HG03342 (cell line): ENCODE results near the gene NLRC3.
"Not testable (repeated sequence)": the region's sequence is repeated elsewhere in the genome, so short reads cannot be mapped to it uniquely, and the experiment has no call there.

Source experiments
- ATAC-seq: cut with Tn5 transposase; IDR thresholded peaks from one replicate; pipeline ENCODE4 v1.9.1; 2021; ENCODE audit warnings: mild to moderate bottlenecking, moderate library complexity; ENCODE audit not compliant: unreplicated experiment

Gene NLRC3, protein sequence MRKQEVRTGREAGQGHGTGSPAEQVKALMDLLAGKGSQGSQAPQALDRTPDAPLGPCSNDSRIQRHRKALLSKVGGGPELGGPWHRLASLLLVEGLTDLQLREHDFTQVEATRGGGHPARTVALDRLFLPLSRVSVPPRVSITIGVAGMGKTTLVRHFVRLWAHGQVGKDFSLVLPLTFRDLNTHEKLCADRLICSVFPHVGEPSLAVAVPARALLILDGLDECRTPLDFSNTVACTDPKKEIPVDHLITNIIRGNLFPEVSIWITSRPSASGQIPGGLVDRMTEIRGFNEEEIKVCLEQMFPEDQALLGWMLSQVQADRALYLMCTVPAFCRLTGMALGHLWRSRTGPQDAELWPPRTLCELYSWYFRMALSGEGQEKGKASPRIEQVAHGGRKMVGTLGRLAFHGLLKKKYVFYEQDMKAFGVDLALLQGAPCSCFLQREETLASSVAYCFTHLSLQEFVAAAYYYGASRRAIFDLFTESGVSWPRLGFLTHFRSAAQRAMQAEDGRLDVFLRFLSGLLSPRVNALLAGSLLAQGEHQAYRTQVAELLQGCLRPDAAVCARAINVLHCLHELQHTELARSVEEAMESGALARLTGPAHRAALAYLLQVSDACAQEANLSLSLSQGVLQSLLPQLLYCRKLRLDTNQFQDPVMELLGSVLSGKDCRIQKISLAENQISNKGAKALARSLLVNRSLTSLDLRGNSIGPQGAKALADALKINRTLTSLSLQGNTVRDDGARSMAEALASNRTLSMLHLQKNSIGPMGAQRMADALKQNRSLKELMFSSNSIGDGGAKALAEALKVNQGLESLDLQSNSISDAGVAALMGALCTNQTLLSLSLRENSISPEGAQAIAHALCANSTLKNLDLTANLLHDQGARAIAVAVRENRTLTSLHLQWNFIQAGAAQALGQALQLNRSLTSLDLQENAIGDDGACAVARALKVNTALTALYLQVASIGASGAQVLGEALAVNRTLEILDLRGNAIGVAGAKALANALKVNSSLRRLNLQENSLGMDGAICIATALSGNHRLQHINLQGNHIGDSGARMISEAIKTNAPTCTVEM

DNA sequence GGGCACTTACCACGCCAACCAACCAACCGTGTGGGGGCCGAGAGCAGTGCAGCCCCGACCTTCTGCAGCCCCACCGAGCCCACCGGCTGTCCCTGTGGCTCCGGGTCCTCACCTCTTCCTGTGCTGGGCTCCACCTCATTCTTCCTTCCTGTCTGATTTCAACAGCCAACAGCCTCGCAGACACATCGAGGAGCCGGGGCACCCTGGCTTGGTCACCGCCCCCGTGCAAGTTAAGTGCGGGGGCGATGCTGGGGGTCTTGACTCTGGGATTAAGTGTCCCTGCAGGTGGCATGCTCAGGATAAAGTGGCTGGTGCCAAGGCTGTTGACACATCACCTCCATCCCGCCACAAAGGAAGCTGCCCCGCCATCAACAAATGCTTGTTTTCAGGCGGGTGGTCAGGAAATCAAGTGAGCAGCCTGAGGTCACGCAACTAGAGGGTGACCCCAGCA is at the start of gene NLRC3:
Gene NLRC3 (minus strand): TSS at position 102 of the 451 bp plus-strand sequence. CDS start 12,367 bp downstream, outside the sequence.
- ATAC-seq, result no peak

DNA sequence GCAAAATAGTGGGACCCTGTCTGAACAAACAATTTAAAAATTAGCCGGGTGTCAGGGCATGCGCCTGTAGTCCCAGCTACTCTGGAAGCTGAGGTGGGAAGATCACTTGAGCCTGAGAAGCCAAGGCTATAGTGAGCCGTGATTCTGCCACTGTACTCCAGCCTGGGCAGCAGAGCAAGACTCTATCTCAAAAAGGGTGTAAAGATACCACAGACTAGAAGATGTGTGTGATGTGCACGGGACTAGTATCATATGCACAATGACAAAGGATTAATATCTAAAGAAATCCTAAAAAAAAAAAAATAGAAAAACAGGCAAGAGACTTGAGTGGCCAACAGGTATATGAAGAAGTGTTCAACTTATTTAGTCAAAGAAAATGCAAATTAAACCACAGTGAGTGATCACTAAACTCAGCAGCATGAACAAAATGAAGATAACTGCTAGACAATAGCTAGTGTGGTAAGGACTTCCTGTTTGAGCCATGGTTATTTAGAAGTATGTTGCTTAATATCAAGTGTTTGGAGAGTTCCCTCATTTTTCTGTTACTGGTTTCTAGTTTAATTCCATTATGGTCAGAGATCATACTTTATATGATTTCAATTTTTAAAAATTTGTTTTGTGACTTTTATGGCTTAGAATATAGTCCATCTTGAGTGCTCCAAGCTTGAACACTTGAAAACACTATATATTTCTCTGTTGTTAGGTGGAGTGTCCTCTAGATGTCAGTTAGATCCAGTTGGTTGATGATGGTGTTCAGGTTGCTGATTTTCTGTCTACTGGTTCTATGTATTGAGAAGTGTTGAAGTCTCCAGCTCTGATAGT is 48.9 kb upstream of the NLRC3 start:
- peak; percentile 57 for ATAC-seq

DNA sequence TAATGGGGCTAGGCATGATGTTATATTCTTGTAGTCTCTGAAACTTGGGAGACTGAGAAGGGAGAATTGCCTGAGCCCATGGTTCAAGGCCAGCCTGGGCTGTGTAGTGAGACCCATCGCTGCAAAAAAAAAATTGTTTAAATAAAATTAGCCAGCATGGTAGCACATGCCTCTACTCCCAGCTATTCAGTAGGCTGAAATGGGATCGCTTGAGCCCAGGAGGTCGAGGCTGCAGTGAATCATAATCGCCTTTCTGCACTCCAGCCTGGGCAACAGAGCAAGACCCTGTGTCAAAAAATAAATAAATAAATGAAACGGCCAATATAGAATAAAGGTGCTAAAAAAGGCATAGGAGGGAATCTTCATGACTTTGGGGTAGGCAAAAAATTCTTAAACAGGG is 48.1 kb upstream of the NLRC3 start:
- no peak for ATAC-seq

DNA sequence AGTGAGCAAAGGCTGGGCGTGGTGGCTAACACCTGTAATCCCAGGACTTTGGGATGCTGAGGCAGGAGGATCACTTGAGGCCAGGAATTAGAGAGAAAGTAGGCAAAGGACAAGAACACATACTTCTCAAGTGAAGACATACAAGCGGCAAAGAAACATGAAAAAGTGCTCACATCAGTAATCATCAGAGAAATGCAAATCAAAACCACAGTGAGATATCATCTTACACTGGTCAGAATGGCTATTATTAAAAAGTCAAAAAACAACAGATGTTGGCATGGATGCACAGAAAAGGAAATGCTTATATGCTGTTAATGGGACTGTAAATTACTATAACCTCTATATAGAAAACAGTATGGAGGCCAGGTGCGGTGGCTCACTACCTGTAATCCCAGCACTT is 46.4 kb upstream of the NLRC3 start:
- no peak for ATAC-seq

DNA sequence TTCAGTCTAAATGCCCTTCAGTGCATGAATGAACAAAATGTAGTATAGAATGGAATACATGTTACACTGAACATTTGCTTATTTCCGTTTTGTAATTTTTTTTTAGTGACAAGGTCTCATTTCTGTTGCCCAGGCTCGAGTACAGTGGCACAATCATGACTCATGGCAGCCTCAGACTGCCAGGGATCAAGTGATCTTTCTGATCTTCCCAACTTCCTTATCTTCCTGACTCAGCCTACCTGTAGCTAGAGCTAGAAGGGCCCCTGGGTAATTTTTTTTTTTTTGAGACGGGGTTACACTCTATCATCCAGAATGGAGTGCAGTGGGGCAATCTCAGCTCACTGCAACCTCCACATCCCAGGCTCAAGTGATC is 41.6 kb upstream of the NLRC3 start:
- no peak for ATAC-seq

DNA sequence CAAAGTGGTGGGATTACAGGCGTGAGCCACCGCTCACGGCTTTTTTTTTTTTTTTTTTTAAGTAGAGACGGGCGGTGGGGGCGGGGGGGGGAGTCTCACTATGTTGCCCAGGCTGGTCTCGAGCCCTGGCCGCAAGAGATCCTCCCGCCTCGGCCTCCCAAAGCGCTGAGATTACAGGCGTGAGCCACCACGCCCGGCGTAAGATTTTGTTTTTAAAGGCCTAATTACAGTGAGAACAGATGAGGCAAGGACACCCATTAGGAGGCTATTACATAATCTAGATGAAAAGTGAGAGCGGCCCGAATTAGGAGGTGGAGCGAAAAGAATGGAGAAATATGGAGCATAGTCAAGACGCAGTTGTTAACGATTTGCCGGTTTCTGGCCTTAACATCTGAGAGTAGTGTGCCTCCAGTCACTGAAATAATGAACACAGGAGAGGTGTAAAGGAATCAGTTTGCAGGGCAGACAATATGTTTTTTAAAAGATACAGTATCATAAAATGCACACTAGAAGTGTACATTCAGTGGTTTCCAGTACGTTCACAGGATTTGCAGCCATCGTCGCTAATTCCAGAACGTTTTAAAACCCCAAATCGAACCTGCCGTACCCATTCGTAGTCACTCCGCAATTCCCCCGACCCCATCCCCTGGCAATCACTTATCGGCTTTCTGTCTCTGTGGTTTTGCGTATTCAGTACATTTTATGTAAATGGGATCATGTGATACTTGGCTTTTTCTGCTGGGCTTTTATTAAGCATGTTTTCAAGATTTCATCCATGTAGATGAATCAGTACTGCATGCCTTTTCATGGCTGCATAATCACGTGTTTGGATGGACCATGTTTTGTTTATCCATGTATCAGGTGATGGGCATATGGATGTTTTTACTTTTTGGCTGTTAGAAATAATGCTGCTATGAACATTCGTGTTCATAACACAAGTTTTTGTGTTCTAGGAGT is 35.6 kb upstream of the NLRC3 start:
- no peak for ATAC-seq

DNA sequence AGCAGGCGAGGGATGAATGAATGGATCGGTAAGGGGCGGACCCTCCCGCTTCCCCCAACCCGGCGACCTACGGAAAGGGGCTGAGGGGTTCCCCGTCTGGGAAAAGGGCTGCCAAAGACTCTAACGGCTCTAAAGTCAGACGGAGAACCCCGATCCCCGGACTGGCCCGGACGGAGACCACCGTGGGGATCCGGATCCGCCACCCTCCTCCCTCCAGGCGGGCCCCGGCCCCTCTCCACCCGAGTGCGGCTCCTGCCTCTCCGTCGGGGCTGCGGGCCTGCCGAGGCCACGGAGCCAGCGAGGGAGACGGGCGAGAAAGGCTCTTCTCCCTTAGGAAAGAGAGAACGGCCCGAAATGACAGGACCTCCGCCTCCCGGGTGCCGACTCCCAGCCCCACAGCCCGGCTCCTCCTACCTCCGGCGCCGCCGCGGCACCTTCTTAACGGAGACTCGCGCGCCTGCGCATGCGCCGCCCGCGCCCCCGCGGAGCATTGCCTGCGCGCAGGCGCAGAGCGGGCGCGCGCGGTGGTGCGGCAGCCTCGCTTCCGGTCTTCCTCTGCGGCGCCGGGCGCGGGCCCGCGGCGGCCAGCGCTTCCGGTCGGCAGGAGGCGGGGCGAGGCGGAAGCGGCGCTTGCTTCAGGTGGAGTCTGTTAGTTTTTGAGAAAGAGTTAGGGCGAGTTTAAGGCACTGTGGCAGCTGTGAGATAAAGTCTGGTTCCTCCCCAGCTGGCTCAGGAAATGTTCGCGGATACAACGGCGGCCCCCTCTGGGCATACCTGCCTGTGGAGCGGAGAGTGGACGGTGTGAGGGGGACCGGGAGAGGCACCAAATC is 34.2 kb upstream of the NLRC3 start, which contains the start of gene SLX4:
Gene SLX4 (minus strand): TSS at position 461 of the 830 bp plus-strand sequence. CDS start 2,642 bp downstream, outside the sequence.
- ATAC-seq, result peak; percentile 78

DNA sequence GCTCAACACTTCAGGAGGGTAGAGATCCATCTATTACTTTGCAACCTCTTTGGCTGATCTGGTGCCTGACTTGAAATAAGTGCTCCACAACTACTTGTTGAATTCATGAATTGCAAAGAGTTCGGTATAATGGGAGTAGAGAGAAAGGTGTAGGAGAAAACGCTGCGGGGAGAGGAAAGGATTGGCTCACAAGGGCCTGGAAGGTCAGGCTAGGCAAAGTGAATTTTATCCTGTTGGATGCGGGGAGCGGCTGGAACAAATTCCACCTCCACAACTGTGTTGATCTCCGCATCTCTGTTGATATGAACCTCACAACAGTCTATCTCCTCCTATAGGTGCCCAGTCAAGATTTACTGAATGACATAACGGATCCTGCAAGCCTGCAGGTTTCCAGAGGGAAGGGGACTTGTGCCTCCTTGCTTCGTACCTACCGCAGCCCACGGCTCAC is 33.5 kb upstream of the NLRC3 start:
- no peak for ATAC-seq

DNA sequence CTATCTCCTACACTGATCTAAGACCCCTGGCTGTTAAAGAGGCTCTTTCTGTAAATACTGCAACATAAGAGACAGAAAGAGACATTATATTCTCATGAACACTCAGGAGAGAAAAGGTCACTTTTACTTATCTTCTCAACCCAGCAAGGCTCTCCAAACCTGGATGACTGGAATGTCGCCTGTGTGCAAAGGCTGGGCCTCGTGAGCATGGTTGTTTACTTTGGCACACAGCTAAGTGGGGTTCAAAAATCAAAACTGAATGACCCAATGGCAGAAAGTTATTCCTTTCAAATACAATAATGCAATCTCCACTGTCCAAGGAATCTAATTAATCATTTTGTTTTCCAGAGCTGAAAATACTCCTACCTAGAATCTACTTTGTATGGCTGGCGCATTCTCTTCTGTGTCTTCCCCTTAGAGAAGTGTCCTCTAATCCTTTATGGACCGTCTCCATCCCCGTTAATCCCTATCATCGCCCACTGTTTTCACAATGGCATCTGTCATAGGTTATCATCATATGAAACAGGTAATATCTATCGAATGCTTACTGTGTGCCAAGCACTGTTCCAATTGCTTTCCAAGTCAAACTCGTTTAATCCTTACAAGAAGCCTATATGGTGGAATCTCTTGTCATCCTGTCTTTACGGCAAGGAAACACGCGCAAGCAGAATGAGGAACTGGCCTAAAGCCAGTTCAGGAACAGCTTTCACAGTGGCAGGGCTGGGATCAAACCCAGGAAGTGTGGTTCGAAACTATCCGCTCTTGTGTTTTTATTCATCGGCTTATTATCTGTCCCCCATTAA is 32.9 kb upstream of the NLRC3 start:
- no peak for ATAC-seq

DNA sequence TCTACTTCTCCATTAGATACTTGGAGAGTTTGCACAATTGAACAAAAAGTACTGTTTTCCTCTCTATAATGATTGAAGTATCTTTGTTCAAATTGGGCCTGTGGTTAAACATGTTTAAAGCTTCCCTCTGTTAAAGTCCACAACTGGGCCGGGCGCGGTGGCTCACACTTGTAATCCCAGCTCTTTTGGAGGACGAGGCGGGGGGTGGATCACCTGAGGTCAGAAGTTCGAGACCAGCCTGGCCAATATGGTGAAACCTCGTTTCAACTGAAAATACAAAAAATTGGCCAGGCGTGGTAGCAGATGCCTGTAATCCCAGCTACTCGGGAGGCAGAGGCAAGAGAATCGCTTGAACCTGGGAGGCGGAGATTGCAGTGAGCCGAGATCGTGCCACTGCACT is 31.8 kb upstream of the NLRC3 start:
- not testable (repeated sequence) for ATAC-seq

DNA sequence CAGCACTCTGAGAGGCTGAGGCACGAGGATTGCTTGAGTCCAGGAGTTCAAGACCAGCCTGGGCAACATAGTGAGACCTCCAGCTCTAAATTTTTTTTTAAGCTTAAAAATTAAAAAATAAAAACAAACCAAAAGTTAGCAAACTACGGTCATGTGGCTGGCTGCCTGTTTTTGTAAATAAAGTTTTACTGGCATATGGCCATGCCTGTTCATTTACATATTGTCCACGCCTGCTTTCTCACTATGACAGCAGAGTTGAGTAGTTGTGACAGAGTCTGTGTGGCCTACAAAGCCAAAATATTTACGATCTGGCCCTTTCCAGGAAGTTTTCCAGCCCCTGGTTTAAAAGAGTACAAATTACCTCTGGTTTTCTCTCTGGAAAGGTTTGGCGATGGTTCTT is 30.9 kb upstream of the NLRC3 start:
- no peak for ATAC-seq

DNA sequence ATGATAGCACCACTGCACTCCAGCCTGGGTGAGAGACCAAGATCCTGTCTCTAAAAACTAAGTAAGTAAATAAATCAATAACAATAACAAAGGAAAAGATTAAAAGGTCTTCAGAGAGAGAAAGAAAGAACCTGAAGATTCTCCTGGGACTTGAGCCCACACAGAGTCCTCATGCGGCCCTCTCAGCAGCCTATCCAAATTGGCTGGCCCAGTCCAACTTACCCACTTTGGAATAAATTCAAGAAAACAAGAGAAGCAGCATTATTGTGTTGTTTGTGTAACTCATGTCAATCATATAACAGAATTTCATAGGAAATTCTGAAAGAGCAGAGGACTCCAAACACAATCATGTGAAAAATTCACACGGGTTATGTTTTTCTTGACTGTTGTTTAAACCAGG is 30.4 kb upstream of the NLRC3 start:
- no peak for ATAC-seq

DNA sequence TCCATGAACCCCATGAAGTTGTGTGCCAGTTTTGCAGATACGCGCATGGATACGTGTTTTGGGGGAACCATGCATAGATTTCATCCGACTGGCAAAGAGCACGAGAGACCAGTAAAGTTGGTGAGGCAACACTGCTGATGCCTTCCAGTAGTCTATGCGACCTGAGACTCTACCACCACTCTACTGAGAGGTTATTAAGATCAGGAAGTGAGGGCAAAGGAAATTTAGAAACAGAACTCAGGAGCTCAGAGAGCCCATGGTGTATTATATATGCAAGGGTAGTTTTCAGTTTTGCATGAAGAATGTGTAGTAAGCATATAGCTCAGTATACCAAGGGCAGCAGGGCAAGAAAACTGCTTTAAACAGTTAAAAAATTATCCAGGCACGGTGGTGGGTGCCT is 30.0 kb upstream of the NLRC3 start:
- no peak for ATAC-seq

DNA sequence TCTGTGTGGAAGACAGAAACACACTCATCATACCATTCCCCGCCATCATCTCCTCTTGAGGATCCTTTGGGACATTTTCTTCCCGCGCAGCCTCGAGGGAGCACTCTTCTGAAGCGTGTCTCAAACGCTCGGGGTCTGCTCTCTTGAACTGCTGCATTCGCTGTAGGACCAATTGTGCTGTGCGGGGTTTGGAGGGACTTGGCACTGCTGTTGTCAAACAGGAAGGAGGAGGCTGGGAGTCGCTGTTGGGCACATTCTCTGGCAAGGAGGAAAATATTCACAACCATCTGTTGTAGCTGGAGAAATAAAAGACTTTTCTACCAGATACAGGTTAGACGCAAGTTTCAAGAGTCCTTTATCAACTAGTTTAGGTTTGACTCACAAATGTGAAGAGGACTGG is 29.2 kb upstream of the NLRC3 start:
- ATAC-seq, result no peak

DNA sequence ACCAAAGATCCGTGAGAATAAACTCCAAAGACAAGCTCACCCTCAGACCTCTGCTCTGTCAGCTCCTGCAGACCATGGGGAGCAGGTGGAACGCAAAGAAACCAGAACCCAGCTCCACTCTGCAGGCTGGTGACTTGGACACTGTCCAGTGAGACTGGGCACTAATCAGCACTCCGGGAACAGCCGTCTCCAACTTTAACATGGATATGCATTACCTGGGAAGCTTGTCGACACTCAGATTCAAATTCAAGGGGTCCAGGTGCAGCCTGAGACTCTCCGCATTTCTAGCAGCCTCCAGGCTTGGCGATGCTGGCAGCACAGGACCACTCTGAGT is 25.1 kb upstream of the NLRC3 start:
- ATAC-seq, result no peak

DNA sequence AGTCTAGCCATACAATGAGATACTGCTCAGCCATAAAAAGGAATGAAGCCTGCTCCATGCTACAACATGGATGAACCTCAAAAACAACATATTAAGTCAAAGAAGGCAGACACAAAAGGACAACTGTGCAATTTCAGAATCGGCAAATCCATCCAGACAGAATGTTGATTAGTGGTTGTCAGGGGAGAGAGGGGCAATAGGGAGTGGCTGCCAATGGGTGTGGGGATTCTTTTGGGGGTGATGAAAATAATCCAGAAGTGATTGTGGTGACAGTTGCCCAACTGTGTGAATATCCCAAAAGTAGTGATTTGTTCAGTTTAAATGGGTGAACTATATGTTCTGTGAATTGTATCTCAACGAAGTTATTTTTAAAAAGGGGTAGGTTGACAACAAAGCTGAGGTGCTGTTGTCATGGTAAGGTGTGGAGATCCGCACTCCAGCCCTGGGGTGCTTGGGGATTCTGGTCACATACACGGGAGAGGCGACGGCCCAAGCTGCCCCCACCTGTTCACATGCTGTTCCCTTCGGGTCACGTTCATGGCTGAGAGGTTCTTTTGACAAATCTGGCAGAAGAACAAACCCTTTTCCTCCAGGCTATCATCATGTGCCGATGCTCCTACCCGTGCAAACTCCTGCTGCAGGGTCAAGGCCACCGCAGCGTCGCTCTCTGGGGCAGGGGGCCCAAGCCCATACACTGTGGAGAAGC is 24.6 kb upstream of the NLRC3 start:
- no peak for ATAC-seq

DNA sequence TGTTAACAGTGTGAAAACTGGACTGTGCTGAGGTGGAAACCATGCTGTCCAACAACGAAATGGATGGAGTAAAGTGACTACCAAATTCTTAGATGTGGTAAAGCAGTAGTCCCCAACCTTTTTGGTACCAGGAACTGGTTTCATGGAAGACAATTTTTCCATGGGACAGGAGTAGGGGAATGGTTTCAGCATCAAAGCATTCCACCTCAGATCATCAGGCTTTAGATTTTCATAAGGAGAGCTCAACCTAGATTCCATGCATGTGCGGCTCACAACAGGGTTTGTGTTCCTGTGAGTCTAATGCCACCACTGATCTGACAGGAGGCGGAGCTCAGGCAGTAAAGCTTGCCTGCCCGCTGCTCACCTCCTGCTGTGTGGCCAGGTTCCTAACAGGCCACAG is 22.7 kb upstream of the NLRC3 start:
- ATAC-seq, result no peak
